GM12878 (cell line): ENCODE results near the gene KLHL9. TPM values are rescaled to one million over a fixed set of nuclear protein-coding genes. Genes with fewer than 3 reads are reported as not detected.
"Not testable (repeated sequence)": the region's sequence is repeated elsewhere in the genome, so short reads cannot be mapped to it uniquely, and the experiment has no call there.

Experiments
- ATAC-seq: fragments of 200-7000 bp; cut with Tn5 transposase; 3 replicates; pipeline ENCODE4 v1.9.1; 2020; ENCODE audit warnings: mild to moderate bottlenecking, moderate library complexity
- BruUV-seq: library from RNA; stranded (reverse); fragments of 400-500 nt; replicated peaks from 2 replicates; lab custom pipeline; 2021; lab: Mats Ljungman, UMichigan
- CTCF ChIA-PET: fragments of 300-600 bp; sonication (Branson Sonifier 250); formaldehyde crosslinking; extraction: SDS; loops from one replicate; lab custom pipeline; 2021; ENCODE audit warnings: inconsistent platforms; lab: Yijun Ruan, JAX
- POLR2A ChIA-PET: fragments of 350-600 bp; formaldehyde crosslinking; extraction: SDS; loops from one replicate; lab custom pipeline; 2021; ENCODE audit warnings: inconsistent platforms; lab: Charles Lee
- RAD21 ChIA-PET: fragments of 300-600 bp; sonication (Branson Sonifier 250); formaldehyde crosslinking; loops from one replicate; lab custom pipeline; 2023; ENCODE audit warnings: antibody characterized with exemption; ENCODE audit not compliant: unreplicated experiment; lab: Charles Lee
- SMC1A ChIA-PET: fragments of 300-600 bp; sonication (Branson Sonifier 250); formaldehyde crosslinking; loops from one replicate; lab custom pipeline; 2023; ENCODE audit not compliant: unreplicated experiment, uncharacterized antibody; lab: Charles Lee
- DNase-seq: peaks from one replicate; pipeline ENCODE4 v3.0.0-alpha.2; 2011; ENCODE audit warnings: low read depth, low spot score
- FAIRE-seq: peaks from 3 replicates; lab custom pipeline; 2011; peaks lifted over from hg19 to GRCh38; lab: Jason Lieb, UNC
- H2AFZ ChIP-seq: 2 replicates; pipeline ENCODE4 v1.6.0; 2011; ENCODE audit warnings: low read depth, low read length, control low read depth; ENCODE audit not compliant: control insufficient read depth
- H3K27ac ChIP-seq: 2 replicates; pipeline ENCODE4 v1.5.1; 2011; ENCODE audit warnings: control low read depth; ENCODE audit not compliant: control insufficient read depth, insufficient read depth
- H3K27me3 ChIP-seq, 2 experiments: replicated peaks in 1 of 2; 2 replicates each; pipeline versions ENCODE4 v1.6.0 to v1.6.1; 2011; ENCODE audit warnings: low read length in 1 of 2; ENCODE audit not compliant: control insufficient read depth in 2 of 2, insufficient read depth in 2 of 2
- H3K36me3 ChIP-seq, 2 experiments: 2 replicates each; pipeline ENCODE4 v1.5.1; 2011; ENCODE audit warnings: low read length in 1 of 2; ENCODE audit not compliant: control insufficient read depth in 2 of 2, insufficient read depth in 2 of 2
- H3K4me1 ChIP-seq: 2 replicates; pipeline ENCODE4 v1.6.1; 2011; ENCODE audit warnings: mild to moderate bottlenecking, low read length, moderate library complexity, mixed read lengths; ENCODE audit not compliant: control insufficient read depth, insufficient read depth
- H3K4me2 ChIP-seq: 2 replicates; pipeline ENCODE4 v1.6.0; 2011; ENCODE audit warnings: control low read depth; ENCODE audit not compliant: control insufficient read depth, insufficient read depth
- H3K4me3 ChIP-seq: fragments of 200-600 bp; sonication (generic); 2 replicates; pipeline ENCODE4 v1.5.1; 2016
- H3K79me2 ChIP-seq: 2 replicates; pipeline ENCODE4 v1.6.0; 2011; ENCODE audit warnings: low read length; ENCODE audit not compliant: control insufficient read depth, insufficient read depth
- H3K9ac ChIP-seq: 2 replicates; pipeline ENCODE4 v1.8.0; 2011; ENCODE audit warnings: low read length, control low read depth, mixed read lengths; ENCODE audit not compliant: control insufficient read depth, insufficient read depth
- H3K9me3 ChIP-seq: replicated peaks from 3 replicates; pipeline ENCODE4 v1.5.1; 2011; ENCODE audit warnings: mild to moderate bottlenecking, low read length; ENCODE audit not compliant: control insufficient read depth, insufficient read depth
- H4K20me1 ChIP-seq: 2 replicates; pipeline ENCODE4 v1.6.0; 2011; ENCODE audit not compliant: control insufficient read depth, insufficient read depth
- IKZF2 ChIP-seq, 2 experiments: fragments of 450-650 bp; IDR thresholded peaks; 2 replicates each; pipeline ENCODE4 v1.6.1; 2017; ENCODE audit warnings: mild to moderate bottlenecking in 2 of 2, moderate library complexity in 2 of 2
- JUNB ChIP-seq: IDR thresholded peaks from 2 replicates; pipeline ENCODE4 v1.6.1; 2016; ENCODE audit warnings: antibody characterized with exemption, mild to moderate bottlenecking
- NFIC ChIP-seq: IDR thresholded peaks from 2 replicates; pipeline ENCODE4 v1.6.1; 2012; ENCODE audit warnings: low read depth, mild to moderate bottlenecking, inconsistent platforms, low read length, moderate library complexity
- PAX5 ChIP-seq: IDR thresholded peaks from 2 replicates; pipeline ENCODE4 v1.6.1; 2011; ENCODE audit warnings: low read depth, low read length, borderline replicate concordance
- RELB ChIP-seq: fragments of 450-650 bp; IDR thresholded peaks from 2 replicates; pipeline ENCODE4 v1.6.1; 2017; ENCODE audit warnings: low read depth, mild to moderate bottlenecking, moderate library complexity
- SPI1 ChIP-seq: IDR thresholded peaks from 2 replicates; pipeline ENCODE4 v1.6.1; 2011; ENCODE audit warnings: low read depth, mild to moderate bottlenecking, low read length, moderate library complexity, borderline replicate concordance; ENCODE audit not compliant: insufficient read depth
- WGBS: methylation state at CpG from one replicate; pipeline ENCODE4 v1.1.6; 2016; ENCODE audit warnings: low lambda C conversion rate; ENCODE audit not compliant: insufficient replicate concordance, insufficient coverage; ENCODE audit errors: missing lambda C conversion rate; 5-methylcytosine and 5-hydroxymethylcytosine counted together
- in situ Hi-C: fragments of 300-500 bp; cut with MboI; formaldehyde crosslinking; loops from 9 replicates; pipeline ENCODE4 v1.14.3; 2018; ENCODE audit warnings: mixed read lengths
- intact Hi-C: fragments of 100-400 bp; cut with micrococcal nuclease; formaldehyde crosslinking; loops from one replicate; pipeline ENCODE4 v1.14.2; 2022; ENCODE audit not compliant: unreplicated experiment
- polyA plus RNA-seq, 11 experiments: library from polyadenylated mRNA; depleted of rRNA in 4 of 11; unstranded in 6 of 11; stranded (reverse) in 5 of 11; fragments of >200 nt; fragmentation: Nextera tagmentation in 4 of 11; fragmentation: Illumina TruSeq in 1 of 11; extraction: Ambion mirVana in 4 of 11; extraction: Trizol in 1 of 11; gene quantifications; 1 replicate in 1 of 11; 2 replicates in 10 of 11; pipeline versions ENCODE4 v1.2.1 to v1.2.3, GENCODE V29; 2011 to 2016; ENCODE audit warnings: inconsistent platforms in 2 of 11, missing spikeins in 2 of 11, low read depth in 1 of 11
- total RNA-seq, 4 experiments: library from RNA; depleted of rRNA in 3 of 4; stranded (reverse); fragments of >200 nt in 3 of 4; fragmentation: Illumina TruSeq in 1 of 4; extraction: Trizol in 1 of 4; gene quantifications; 2 replicates each; pipeline versions ENCODE4 v1.2.1 to v1.2.3, GENCODE V29; 2013 to 2021

KLHL9 gene
- total and polyA plus RNA-seq, 10 of the 15 experiments (the other 5 are each of a cell fraction or from before 2014, with no cell fraction given) = 3.8 to 37.7 (median 17.4) TPM

- BruUV-seq, H2AFZ ChIP-seq, SMC1A ChIA-PET, H3K4me3 ChIP-seq, RAD21 ChIA-PET, H3K4me1 ChIP-seq, in situ Hi-C loops, H3K9me3 ChIP-seq, H3K36me3 ChIP-seq, H4K20me1 ChIP-seq, POLR2A ChIA-PET, DNase-seq, H3K79me2 ChIP-seq, H3K4me2 ChIP-seq, intact Hi-C loops, CTCF ChIA-PET, H3K27me3 ChIP-seq, H3K9ac ChIP-seq, H3K27ac ChIP-seq: not testable (repeated sequence)
- ATAC-seq (peak; percentile 96), FAIRE-seq (peak; percentile 87)
- WGBS = 0% methylated on average over 1 of the region's 2 CpGs
- TF ChIP-seq SPI1 = peak; percentile 61; the same call in 1 of the 2 replicates
- peak; percentile 52 for TF ChIP-seq JUNB
- TF ChIP-seq PAX5 = peak; percentile 77
- 0 out of 4 replicates have a peak, but pooled peaks have one; percentile 20 to 24 for TF ChIP-seq IKZF2 (IDR thresholded peaks at IDR 0.05)
- TF ChIP-seq RELB = 0 out of 2 replicates have a peak, but pooled peaks have one; percentile 13
- 0 out of 2 replicates have a peak, but pooled peaks have one; percentile 27 for TF ChIP-seq NFIC
These were observed 32.0 kb upstream of the KLHL9 start for GRCh38 chr9:21367169-21367568.
